H1 (cell line): ENCODE results near the gene RAB5B. TPM values are rescaled to one million over a fixed set of nuclear protein-coding genes. Genes with fewer than 3 reads are reported as not detected.

ENCODE experiments used
- CBX8 ChIP-seq: fragments of 300-800, 300-1000 bp; sonication (generic); IDR thresholded peaks from 2 replicates; pipeline ENCODE4 v1.7.1; 2016; ENCODE audit warnings: low read depth, low read length, borderline replicate concordance
- FOSL1 ChIP-seq: IDR thresholded peaks from 2 replicates; pipeline ENCODE4 v1.6.1; 2011; ENCODE audit warnings: mild to moderate bottlenecking, low read depth, low read length, moderate library complexity; ENCODE audit not compliant: insufficient read depth
- JUN ChIP-seq: IDR thresholded peaks from 2 replicates; pipeline ENCODE4 v1.6.1; 2011; ENCODE audit warnings: low read depth, mild to moderate bottlenecking, improper control_type of control experiment, low read length
- RFX5 ChIP-seq: IDR thresholded peaks from 2 replicates; pipeline ENCODE4 v1.6.1; 2011; ENCODE audit warnings: low read depth, low read length, improper control_type of control experiment, borderline replicate concordance
- polyA plus RNA-seq, 7 experiments: library from polyadenylated mRNA; depleted of rRNA in 3 of 7; stranded (reverse) in 5 of 7; unstranded in 2 of 7; fragments of >200 nt in 5 of 7; fragments of 200-250 nt in 2 of 7; gene quantifications; 1 replicate in 5 of 7; 2 replicates in 1 of 7; 4 replicates in 1 of 7; pipeline versions ENCODE4 v1.2.1 to v1.2.3, GENCODE V29; 2011 to 2013; ENCODE audit warnings: missing spikeins in 2 of 7, mixed read lengths in 2 of 7
- total RNA-seq: library from RNA; stranded (reverse); fragmentation: NEBNext Ultra II Directional; extraction: Animal tissue kit (Norgen Biotek cat#: 25700); gene quantifications from 2 replicates; pipeline ENCODE4 v1.2.1, GENCODE V29; 2021
- TF ChIP-seq, protein P1 (sequence below): IDR thresholded peaks from 2 replicates; pipeline ENCODE4 v1.6.1; 2011; ENCODE audit warnings: low read length, improper control_type of control experiment

The RAB5B gene
- total and polyA plus RNA-seq, 2 of the 8 experiments (the other 6 are each of a cell fraction or from before 2014, with no cell fraction given) = 56.7 to 62.4 TPM

GRCh38 chr12:56028511-56029165, 54.8 kb downstream of the RAB5B start (continued):
- TF ChIP-seq RFX5 (no peak), FOSL1 (no peak), CBX8 (no peak), JUN (no peak)
- TF ChIP-seq, protein P1, sequence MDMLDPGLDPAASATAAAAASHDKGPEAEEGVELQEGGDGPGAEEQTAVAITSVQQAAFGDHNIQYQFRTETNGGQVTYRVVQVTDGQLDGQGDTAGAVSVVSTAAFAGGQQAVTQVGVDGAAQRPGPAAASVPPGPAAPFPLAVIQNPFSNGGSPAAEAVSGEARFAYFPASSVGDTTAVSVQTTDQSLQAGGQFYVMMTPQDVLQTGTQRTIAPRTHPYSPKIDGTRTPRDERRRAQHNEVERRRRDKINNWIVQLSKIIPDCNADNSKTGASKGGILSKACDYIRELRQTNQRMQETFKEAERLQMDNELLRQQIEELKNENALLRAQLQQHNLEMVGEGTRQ = no peak
